ENCODE results near the gene MRPL17.

The MRPL17 gene

GRCh38 chr11:6653656-6654055 lies 29.5 kb downstream of the MRPL17 start:
- no peak for DNase-seq

GRCh38 chr11:6653097-6653496 lies 30.0 kb downstream of the MRPL17 start:
- no peak for DNase-seq

- no peak for DNase-seq
These were observed 31.0 kb downstream of the MRPL17 start for GRCh38 chr11:6652182-6652581.

- DNase-seq: no peak
These were observed 32.2 kb downstream of the MRPL17 start for GRCh38 chr11:6650980-6651379.

GRCh38 chr11:6650104-6650503 lies 33.0 kb downstream of the MRPL17 start:
- DNase-seq: no peak

GRCh38 chr11:6648501-6648900 lies 34.6 kb downstream of the MRPL17 start:
- no peak for DNase-seq

GRCh38 chr11:6647836-6648235 lies 35.3 kb downstream of the MRPL17 start:
- no peak for DNase-seq

GRCh38 chr11:6646918-6647679 lies 36.0 kb downstream of the MRPL17 start:
- DNase-seq: peak; percentile 26

- DNase-seq: peak; percentile 54
These were observed 36.6 kb downstream of the MRPL17 start for GRCh38 chr11:6646576-6646917.

- DNase-seq: peak; percentile 88
These were observed 37.1 kb downstream of the MRPL17 start for GRCh38 chr11:6646071-6646470.

GRCh38 chr11:6642957-6643356 lies 40.2 kb downstream of the MRPL17 start:
- DNase-seq: no peak

GRCh38 chr11:6640985-6641701 lies 42.0 kb downstream of the MRPL17 start:
- no peak for DNase-seq

GRCh38 chr11:6640036-6640984 lies 42.8 kb downstream of the MRPL17 start:
- DNase-seq: no peak

- no peak for DNase-seq
These were observed 44.7 kb downstream of the MRPL17 start for GRCh38 chr11:6638429-6638828.

- peak; percentile 96 for DNase-seq
These were observed 45.3 kb downstream of the MRPL17 start for GRCh38 chr11:6637871-6638270.

GRCh38 chr11:6636480-6636879 lies 46.7 kb downstream of the MRPL17 start:
- no peak for DNase-seq

GRCh38 chr11:6635082-6635932 lies 47.8 kb downstream of the MRPL17 start:
- peak; percentile 86 for DNase-seq

GRCh38 chr11:6634534-6634933 lies 48.6 kb downstream of the MRPL17 start:
- DNase-seq: no peak

GRCh38 chr11:6633422-6634408 lies 49.4 kb downstream of the MRPL17 start:
- DNase-seq: no peak

- no peak for DNase-seq
These were observed 50.7 kb downstream of the MRPL17 start for GRCh38 chr11:6632116-6633073.
